Retinal pigment epithelial cell (primary cell): ENCODE measurements around the gene RARRES1.
A peak's percentile ranks its signal among the peaks of the same experiment; 100 is the strongest.

Experiments
- DNase-seq: peaks from one replicate; pipeline ENCODE4 v3.0.0-alpha.2; 2010; ENCODE audit warnings: low read depth
- H3K4me3 ChIP-seq: 2 replicates; pipeline ENCODE4 v1.5.1; 2011; ENCODE audit warnings: mild to moderate bottlenecking, low read length, control low read depth, moderate library complexity
- CTCF ChIP-seq: conservative IDR thresholded peaks from 2 replicates; pipeline ENCODE4 v1.5.1; 2011; ENCODE audit warnings: low read depth, low read length, control low read depth, inconsistent platforms

Gene RARRES1

GRCh38 chr3:158713094-158713499 is 19.2 kb downstream of the RARRES1 start:
- DNase-seq = no peak
- no peak overlapping the region for H3K4me3 ChIP-seq
- TF ChIP-seq CTCF = no peak

- no peak for DNase-seq
- no peak for TF ChIP-seq CTCF
- no peak overlapping the region for H3K4me3 ChIP-seq
Measured at GRCh38 chr3:158712443-158712842, 19.8 kb downstream of the RARRES1 start.

- no peak overlapping the region for H3K4me3 ChIP-seq
- no peak for DNase-seq
- TF ChIP-seq CTCF = no peak
Measured at GRCh38 chr3:158711886-158712285, 20.4 kb downstream of the RARRES1 start.

- DNase-seq = no peak
- TF ChIP-seq CTCF = no peak
- no peak overlapping the region for H3K4me3 ChIP-seq
Measured at GRCh38 chr3:158710601-158711000, 21.7 kb downstream of the RARRES1 start.

GRCh38 chr3:158709666-158710083 is 22.6 kb downstream of the RARRES1 start:
- DNase-seq = peak; percentile 91
- H3K4me3 ChIP-seq = no peak overlapping the region
- TF ChIP-seq CTCF = no peak

GRCh38 chr3:158703566-158703965 is 28.7 kb downstream of the RARRES1 start:
- no peak for DNase-seq
- no peak overlapping the region for H3K4me3 ChIP-seq
- no peak for TF ChIP-seq CTCF

GRCh38 chr3:158702815-158703481 is 29.3 kb downstream of the RARRES1 start:
- no peak for DNase-seq
- no peak overlapping the region for H3K4me3 ChIP-seq
- TF ChIP-seq CTCF = no peak
